Measurements from ENCODE around the gene FOXJ3.

DNA sequence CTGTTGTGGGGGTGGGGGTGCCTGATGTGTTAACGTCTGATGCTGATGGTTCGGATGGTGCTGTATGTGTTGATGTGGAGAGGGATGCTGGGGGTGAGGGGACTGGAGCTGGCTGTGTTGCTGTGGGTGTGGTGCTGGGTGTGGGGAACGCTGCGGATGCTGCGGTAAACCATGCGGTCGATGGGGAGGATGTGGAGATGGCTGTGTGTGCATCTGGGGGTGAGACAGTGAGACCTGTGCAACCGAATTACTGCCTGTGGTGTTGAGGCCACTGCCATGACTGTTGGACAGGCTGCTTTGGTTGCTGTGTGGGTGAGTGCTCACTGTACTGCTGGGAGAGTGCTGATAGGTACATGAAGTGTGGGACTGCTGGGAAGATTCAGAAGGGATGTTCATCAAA, 143.7 kb downstream of the FOXJ3 start:
- TF ChIP-seq, protein P1, sequence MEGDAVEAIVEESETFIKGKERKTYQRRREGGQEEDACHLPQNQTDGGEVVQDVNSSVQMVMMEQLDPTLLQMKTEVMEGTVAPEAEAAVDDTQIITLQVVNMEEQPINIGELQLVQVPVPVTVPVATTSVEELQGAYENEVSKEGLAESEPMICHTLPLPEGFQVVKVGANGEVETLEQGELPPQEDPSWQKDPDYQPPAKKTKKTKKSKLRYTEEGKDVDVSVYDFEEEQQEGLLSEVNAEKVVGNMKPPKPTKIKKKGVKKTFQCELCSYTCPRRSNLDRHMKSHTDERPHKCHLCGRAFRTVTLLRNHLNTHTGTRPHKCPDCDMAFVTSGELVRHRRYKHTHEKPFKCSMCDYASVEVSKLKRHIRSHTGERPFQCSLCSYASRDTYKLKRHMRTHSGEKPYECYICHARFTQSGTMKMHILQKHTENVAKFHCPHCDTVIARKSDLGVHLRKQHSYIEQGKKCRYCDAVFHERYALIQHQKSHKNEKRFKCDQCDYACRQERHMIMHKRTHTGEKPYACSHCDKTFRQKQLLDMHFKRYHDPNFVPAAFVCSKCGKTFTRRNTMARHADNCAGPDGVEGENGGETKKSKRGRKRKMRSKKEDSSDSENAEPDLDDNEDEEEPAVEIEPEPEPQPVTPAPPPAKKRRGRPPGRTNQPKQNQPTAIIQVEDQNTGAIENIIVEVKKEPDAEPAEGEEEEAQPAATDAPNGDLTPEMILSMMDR (IDR thresholded peaks at IDR 0.05) = no peak
- TF ChIP-seq TCF7L2 (IDR thresholded peaks at IDR 0.05; ENCODE audit: low read depth, low read length) (no peak), POLR2AphosphoS5 (IDR thresholded peaks at IDR 0.05; ENCODE audit: low read depth, low read length) (no peak)
- TF ChIP-seq, protein P2, sequence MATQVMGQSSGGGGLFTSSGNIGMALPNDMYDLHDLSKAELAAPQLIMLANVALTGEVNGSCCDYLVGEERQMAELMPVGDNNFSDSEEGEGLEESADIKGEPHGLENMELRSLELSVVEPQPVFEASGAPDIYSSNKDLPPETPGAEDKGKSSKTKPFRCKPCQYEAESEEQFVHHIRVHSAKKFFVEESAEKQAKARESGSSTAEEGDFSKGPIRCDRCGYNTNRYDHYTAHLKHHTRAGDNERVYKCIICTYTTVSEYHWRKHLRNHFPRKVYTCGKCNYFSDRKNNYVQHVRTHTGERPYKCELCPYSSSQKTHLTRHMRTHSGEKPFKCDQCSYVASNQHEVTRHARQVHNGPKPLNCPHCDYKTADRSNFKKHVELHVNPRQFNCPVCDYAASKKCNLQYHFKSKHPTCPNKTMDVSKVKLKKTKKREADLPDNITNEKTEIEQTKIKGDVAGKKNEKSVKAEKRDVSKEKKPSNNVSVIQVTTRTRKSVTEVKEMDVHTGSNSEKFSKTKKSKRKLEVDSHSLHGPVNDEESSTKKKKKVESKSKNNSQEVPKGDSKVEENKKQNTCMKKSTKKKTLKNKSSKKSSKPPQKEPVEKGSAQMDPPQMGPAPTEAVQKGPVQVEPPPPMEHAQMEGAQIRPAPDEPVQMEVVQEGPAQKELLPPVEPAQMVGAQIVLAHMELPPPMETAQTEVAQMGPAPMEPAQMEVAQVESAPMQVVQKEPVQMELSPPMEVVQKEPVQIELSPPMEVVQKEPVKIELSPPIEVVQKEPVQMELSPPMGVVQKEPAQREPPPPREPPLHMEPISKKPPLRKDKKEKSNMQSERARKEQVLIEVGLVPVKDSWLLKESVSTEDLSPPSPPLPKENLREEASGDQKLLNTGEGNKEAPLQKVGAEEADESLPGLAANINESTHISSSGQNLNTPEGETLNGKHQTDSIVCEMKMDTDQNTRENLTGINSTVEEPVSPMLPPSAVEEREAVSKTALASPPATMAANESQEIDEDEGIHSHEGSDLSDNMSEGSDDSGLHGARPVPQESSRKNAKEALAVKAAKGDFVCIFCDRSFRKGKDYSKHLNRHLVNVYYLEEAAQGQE (IDR thresholded peaks at IDR 0.05; ENCODE audit: insufficient read depth in 1 of 2, low read depth in 2 of 2, low read length in 1 of 2) = no peak
